CD14-positive monocyte (primary cell): ENCODE measurements around the gene NTM. TPM values are rescaled to one million over a fixed set of nuclear protein-coding genes. Genes with fewer than 3 reads are reported as not detected.
A peak's percentile ranks its signal among the peaks of the same experiment; 100 is the strongest.

Source experiments
- DNase-seq, 3 donors: peaks; one replicate each; pipeline ENCODE4 v3.0.0-alpha.2; 2011 to 2022
- H2AFZ ChIP-seq: 2 replicates; pipeline ENCODE4 v1.6.0; 2012; ENCODE audit warnings: mild to moderate bottlenecking, low read depth, low read length, inconsistent platforms; ENCODE audit not compliant: insufficient read depth, poor library complexity, severe bottlenecking
- H3K27ac ChIP-seq, 2 donors: 1 replicate in 1 of 2; 2 replicates in 1 of 2; pipeline ENCODE4 v1.5.1; 2012 to 2013; ENCODE audit warnings: low read length in 2 of 2, control low read depth in 1 of 2, inconsistent platforms in 1 of 2, low read depth in 1 of 2, mild to moderate bottlenecking in 1 of 2
- H3K27me3 ChIP-seq, 2 donors: one replicate each; pipeline versions ENCODE4 v1.6.0 to v1.6.1; 2011 to 2013; ENCODE audit warnings: low read length in 2 of 2; ENCODE audit not compliant: control insufficient read depth in 2 of 2, insufficient read depth in 2 of 2
- H3K36me3 ChIP-seq, 2 donors: replicated peaks in 1 of 2; 1 replicate in 1 of 2; 2 replicates in 1 of 2; pipeline versions ENCODE4 v1.5.1 to v1.6.1; 2012 to 2013; ENCODE audit warnings: low read length in 2 of 2, control low read depth in 1 of 2, inconsistent platforms in 1 of 2, mild to moderate bottlenecking in 1 of 2; ENCODE audit not compliant: insufficient read depth in 2 of 2, control insufficient read depth in 1 of 2
- H3K4me1 ChIP-seq, 2 donors: 1 replicate in 1 of 2; 2 replicates in 1 of 2; pipeline versions ENCODE4 v1.5.1 to v1.6.1; 2012 to 2013; ENCODE audit warnings: low read length in 2 of 2, control low read depth in 1 of 2, inconsistent platforms in 1 of 2, mild to moderate bottlenecking in 1 of 2, moderate library complexity in 1 of 2; ENCODE audit not compliant: insufficient read depth in 2 of 2, control insufficient read depth in 1 of 2
- H3K4me2 ChIP-seq: replicated peaks from 2 replicates; pipeline ENCODE3; 2012; ENCODE audit warnings: low read length, moderate library complexity, mild to moderate bottlenecking; ENCODE audit not compliant: poor library complexity, severe bottlenecking; ENCODE audit errors: extremely low read depth
- H3K4me3 ChIP-seq, 3 experiments: fragments of 200-600 bp in 1 of 3; sonication (generic) in 1 of 3; replicated peaks in 1 of 3; 1 replicate in 2 of 3; 2 replicates in 1 of 3; pipeline ENCODE4 v1.5.1; 2011 to 2013; ENCODE audit warnings: low read length in 3 of 3, mild to moderate bottlenecking in 3 of 3, control low read depth in 2 of 3, low read depth in 2 of 3, inconsistent platforms in 1 of 3, moderate library complexity in 1 of 3
- H3K79me2 ChIP-seq: 2 replicates; pipeline ENCODE4 v1.6.0; 2012; ENCODE audit warnings: mild to moderate bottlenecking, control low read depth, inconsistent platforms, low read length, moderate library complexity; ENCODE audit not compliant: insufficient read depth
- H3K9ac ChIP-seq: 2 replicates; pipeline ENCODE4 v1.6.0; 2017; ENCODE audit warnings: low read length, mild to moderate bottlenecking; ENCODE audit not compliant: insufficient read depth, poor library complexity, severe bottlenecking
- H3K9me3 ChIP-seq, 2 donors: replicated peaks in 1 of 2; 1 replicate in 1 of 2; 2 replicates in 1 of 2; pipeline versions ENCODE4 v1.5.1 to v1.6.1; 2012 to 2013; ENCODE audit warnings: low read length in 2 of 2, control low read depth in 1 of 2; ENCODE audit not compliant: control insufficient read depth in 1 of 2, insufficient read depth in 1 of 2
- H4K20me1 ChIP-seq: 2 replicates; pipeline ENCODE4 v1.6.0; 2012; ENCODE audit warnings: mild to moderate bottlenecking, low read length, control low read depth, moderate library complexity; ENCODE audit not compliant: insufficient read depth
- H3K27ac Mint-ChIP-seq, 7 donors: one replicate each; pipeline ENCODE4 v1.8.0; 2020; ENCODE audit warnings: mild to moderate bottlenecking in 7 of 7, mixed read lengths in 7 of 7, moderate library complexity in 6 of 7, inconsistent platforms in 2 of 7
- H3K27me3 Mint-ChIP-seq, 3 donors: one replicate each; pipeline ENCODE4 v1.8.0; 2021 to 2022; ENCODE audit warnings: low read depth in 3 of 3, mild to moderate bottlenecking in 3 of 3, mixed read lengths in 3 of 3, moderate library complexity in 3 of 3, inconsistent platforms in 1 of 3
- H3K36me3 Mint-ChIP-seq, 2 donors: one replicate each; pipeline ENCODE4 v1.8.0; 2020; ENCODE audit warnings: mixed read lengths in 2 of 2, inconsistent platforms in 1 of 2, mild to moderate bottlenecking in 1 of 2
- H3K4me1 Mint-ChIP-seq: one replicate; pipeline ENCODE4 v1.8.0; 2020; ENCODE audit warnings: mild to moderate bottlenecking, mixed read lengths
- H3K4me3 Mint-ChIP-seq, 2 donors: one replicate each; pipeline ENCODE4 v1.8.0; 2020; ENCODE audit warnings: mild to moderate bottlenecking in 2 of 2, mixed read lengths in 2 of 2, moderate library complexity in 1 of 2
- H3K9me3 Mint-ChIP-seq, 7 donors: one replicate each; pipeline ENCODE4 v1.8.0; 2020 to 2022; ENCODE audit warnings: mixed read lengths in 7 of 7, mild to moderate bottlenecking in 6 of 7, moderate library complexity in 6 of 7, inconsistent platforms in 2 of 7
- CTCF ChIP-seq: fragments of 200-600 bp; IDR thresholded peaks from one replicate; pipeline ENCODE4 v1.8.0; 2022; ENCODE audit warnings: antibody characterized with exemption, mild to moderate bottlenecking
- WGBS: methylation state at CpG from one replicate; pipeline ENCODE4 v1.1.5; 2013; ENCODE audit warnings: missing lambda C conversion rate; ENCODE audit not compliant: insufficient coverage; 5-methylcytosine and 5-hydroxymethylcytosine counted together
- intact Hi-C, 2 donors: fragments of 100-400 bp; cut with micrococcal nuclease; formaldehyde crosslinking; loops; one replicate each; pipeline versions ENCODE4 v1.15.0 to v1.15.1; 2023
- polyA plus RNA-seq, 3 donors: library from polyadenylated mRNA; depleted of rRNA in 1 of 3; unstranded in 2 of 3; stranded (reverse) in 1 of 3; fragments of 300-500 nt in 2 of 3; fragments of >200 nt in 1 of 3; fragmentation: Illumina TruSeq in 2 of 3; gene quantifications; 1 replicate in 2 of 3; 2 replicates in 1 of 3; pipeline ENCODE4 v1.2.3, GENCODE V29; 2012 to 2021

The NTM gene
- polyA plus RNA-seq, 3 donors, result not detected

DNA sequence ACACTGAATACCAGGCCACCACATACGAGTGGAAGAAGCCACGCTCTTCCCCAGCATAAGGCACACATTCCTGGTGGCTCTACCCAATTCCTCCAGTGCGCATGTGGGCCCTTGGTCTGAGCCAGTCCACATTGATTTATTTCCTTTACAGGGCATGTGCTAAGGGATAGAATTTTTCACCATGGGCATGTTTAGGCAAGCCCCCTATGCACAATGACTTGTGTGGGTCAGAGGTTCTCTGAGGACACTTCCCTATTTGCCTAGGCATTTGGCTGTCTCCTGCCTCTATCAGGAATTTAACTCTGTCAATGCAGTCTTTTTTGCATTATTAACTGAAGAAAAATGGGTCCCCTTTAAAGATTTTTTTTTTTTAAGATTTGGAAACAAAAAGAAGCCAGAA lies 718.1 kb downstream of the NTM start:
- Histone ChIP-seq H3K4me3 (no peak overlapping the region), H3K27me3 (no peaks in the 10 kb centered on the region), H4K20me1 (no peaks in the 10 kb centered on the region), H2AFZ (no peak overlapping the region), H3K9me3 (peaks cover 24 to 44% of the 10 kb centered on the region in 2 donors), H3K36me3 (no peaks in the 10 kb centered on the region), H3K9ac (no peak overlapping the region), H3K27ac (no peak overlapping the region), H3K79me2 (no peaks in the 10 kb centered on the region), H3K4me1 (peaks cover 0 to 7% of the 10 kb centered on the region in 2 donors), H3K4me2 (no peak overlapping the region)
- 90% methylated on average over 2 of the region's 3 CpGs for WGBS
- Mint-ChIP-seq H3K9me3 (peaks cover 26 to 51% (median 33%) of the 10 kb centered on the region in 7 donors), H3K27ac (no peak overlapping the region), H3K4me3 (no peak overlapping the region), H3K4me1 (peaks cover 3% of the 10 kb centered on the region), H3K27me3 (peaks cover 3 to 8% (median 7%) of the 10 kb centered on the region in 3 donors), H3K36me3 (no peaks in the 10 kb centered on the region)
- intact Hi-C loops, result no loop called here
- no peak for TF ChIP-seq CTCF
- no peak for DNase-seq

DNA sequence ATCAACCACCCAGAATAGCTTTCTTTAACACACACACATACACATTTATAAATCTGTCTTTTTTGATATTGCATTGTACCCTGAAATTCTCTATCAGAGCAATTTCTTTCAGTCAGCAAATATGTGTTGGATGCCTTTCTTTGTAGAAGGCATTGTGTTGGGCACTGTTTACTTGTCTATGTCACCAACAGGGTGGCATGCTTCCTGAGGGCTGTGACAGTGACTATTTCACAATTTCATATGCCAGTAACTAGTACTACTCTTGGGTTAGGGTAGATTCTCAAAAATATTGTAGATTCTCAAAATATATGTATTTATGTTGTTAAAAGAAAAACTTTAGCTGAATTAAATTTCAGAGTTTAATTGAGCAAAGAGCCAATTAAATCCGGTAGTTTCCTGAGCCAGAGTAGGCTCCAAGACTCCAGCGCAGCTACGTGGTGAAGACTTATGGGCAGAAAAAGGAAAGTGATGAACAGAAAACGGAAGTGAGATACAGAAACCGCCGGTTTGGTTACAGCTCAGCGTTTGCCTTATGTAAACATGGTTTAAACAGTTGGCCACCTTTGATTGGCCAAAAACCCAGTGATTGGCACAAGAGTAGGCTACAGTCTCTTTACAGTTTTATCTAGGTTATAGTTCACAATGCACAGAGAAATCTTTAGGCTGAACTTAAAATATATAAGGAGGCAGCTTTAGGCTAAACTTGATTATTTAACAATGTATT lies 723.3 kb downstream of the NTM start:
- no peak overlapping the region for H3K27ac Mint-ChIP-seq
- peaks cover 7% of the 10 kb centered on the region for H3K4me1 Mint-ChIP-seq
- peaks cover 3 to 19% (median 7%) of the 10 kb centered on the region in 7 donors for H3K9me3 Mint-ChIP-seq
- Histone ChIP-seq H3K4me3 (no peak overlapping the region), H3K79me2 (no peaks in the 10 kb centered on the region), H3K27me3 (no peaks in the 10 kb centered on the region), H3K9me3 (no peaks in the 10 kb centered on the region), H3K4me1 (peaks cover 0 to 25% of the 10 kb centered on the region in 2 donors), H3K36me3 (no peaks in the 10 kb centered on the region), H3K9ac (no peak overlapping the region), H3K4me2 (no peak overlapping the region), H2AFZ (no peak overlapping the region), H4K20me1 (no peaks in the 10 kb centered on the region), H3K27ac (peak overlapping the region in 1 of 2 donors; percentile 70)
- no peak for TF ChIP-seq CTCF
- H3K27me3 Mint-ChIP-seq, result peaks cover 3 to 9% (median 4%) of the 10 kb centered on the region in 3 donors
- H3K4me3 Mint-ChIP-seq, result no peak overlapping the region
- no peaks in the 10 kb centered on the region for H3K36me3 Mint-ChIP-seq
- intact Hi-C loops, result loop anchor here in 1 of 2 donors (10.0 kb wide), 1 partner anchor 59 kb away; no protein-coding TSS in a partner anchor
- DNase-seq, result peak in 2 of 3 donors; percentile 68 to 75
- 55% methylated on average over 6 of the region's 7 CpGs for WGBS
